HepG2 (cell line): ENCODE results near the gene PIM3. TPM values are rescaled to one million over a fixed set of nuclear protein-coding genes. Genes with fewer than 3 reads are reported as not detected.
A peak's percentile ranks its signal among the peaks of the same experiment; 100 is the strongest.

Experiments
- FOXA1 ChIP-seq, 2 experiments: fragments of 450-650 bp in 1 of 2; sonication (generic) in 1 of 2; formaldehyde crosslinking in 1 of 2; IDR thresholded peaks; 2 replicates each; pipeline versions ENCODE4 v1.4.0 to v1.6.1; 2016 to 2020; ENCODE audit warnings: missing genetic modification reagents in 1 of 2
- KAT8 ChIP-seq: IDR thresholded peaks from 2 replicates; pipeline ENCODE4 v1.6.1; 2016; ENCODE audit warnings: missing genetic modification reagents, missing compliant biosample characterization
- NFE2L1 ChIP-seq: sonication (generic); formaldehyde crosslinking; IDR thresholded peaks from 2 replicates; pipeline ENCODE4 v1.4.0; 2020; ENCODE audit warnings: missing genetic modification reagents, mild to moderate bottlenecking, borderline replicate concordance
- PRPF4 ChIP-seq: fragments of 200-400 bp; formaldehyde crosslinking; IDR thresholded peaks from 2 replicates; pipeline ENCODE4 v1.6.1; 2016; ENCODE audit warnings: low read length, low read depth; ENCODE audit not compliant: poor library complexity, severe bottlenecking
- RORA ChIP-seq: sonication (generic); formaldehyde crosslinking; IDR thresholded peaks from 2 replicates; pipeline ENCODE4 v1.5.0; 2020; ENCODE audit warnings: mild to moderate bottlenecking, missing genetic modification reagents, moderate library complexity
- ZNF792 ChIP-seq: IDR thresholded peaks from 2 replicates; pipeline ENCODE4 v1.6.1; 2016
- ZNF850 ChIP-seq: sonication (generic); formaldehyde crosslinking; conservative IDR thresholded peaks from 2 replicates; pipeline ENCODE4 v1.9.0; 2021; ENCODE audit warnings: mild to moderate bottlenecking, missing genetic modification reagents
- ZNF878 ChIP-seq: sonication (generic); formaldehyde crosslinking; IDR thresholded peaks from 2 replicates; pipeline ENCODE4 v1.8.1; 2023; ENCODE audit warnings: mild to moderate bottlenecking, missing genetic modification reagents, moderate library complexity
- polyA plus RNA-seq, 8 experiments: library from polyadenylated mRNA; depleted of rRNA in 3 of 8; stranded (reverse) in 7 of 8; unstranded in 1 of 8; fragments of >200 nt; fragmentation: Illumina TruSeq in 4 of 8; extraction: Trizol in 4 of 8; gene quantifications; 2 replicates each; pipeline versions ENCODE4 v1.2.1 to v1.2.3, GENCODE V29; 2011 to 2016; ENCODE audit warnings: low read depth in 4 of 8, missing spikeins in 1 of 8, mixed read lengths in 1 of 8; ENCODE audit not compliant: insufficient read depth in 1 of 8
- total RNA-seq, 5 experiments: library from RNA; depleted of rRNA; stranded (reverse); fragments of >200 nt; fragmentation: Illumina TruSeq; extraction: Trizol; gene quantifications; 2 replicates each; pipeline ENCODE4 v1.2.3, GENCODE V29; 2016; ENCODE audit warnings: low read depth in 1 of 5
- TF ChIP-seq, protein P1 (sequence below): IDR thresholded peaks from 2 replicates; pipeline ENCODE4 v1.6.1; 2018; ENCODE audit warnings: missing genetic modification reagents, mild to moderate bottlenecking, missing compliant biosample characterization
- TF ChIP-seq, protein P2 (sequence below): sonication (generic); formaldehyde crosslinking; IDR thresholded peaks from 2 replicates; pipeline ENCODE4 v1.5.1; 2020; ENCODE audit warnings: missing genetic modification reagents, mild to moderate bottlenecking, borderline replicate concordance
- TF ChIP-seq, protein P3 (sequence below): sonication (generic); formaldehyde crosslinking; IDR thresholded peaks from 2 replicates; pipeline ENCODE4 v1.5.0; 2020; ENCODE audit warnings: missing genetic modification reagents
- TF ChIP-seq, protein P4 (sequence below): IDR thresholded peaks from 2 replicates; pipeline ENCODE4 v1.6.1; 2016; ENCODE audit warnings: missing genetic modification reagents, missing compliant biosample characterization
- TF ChIP-seq, protein P5 (sequence below): IDR thresholded peaks from 2 replicates; pipeline ENCODE4 v1.6.1; 2012; ENCODE audit warnings: inconsistent platforms
- TF ChIP-seq, protein P6 (sequence below): sonication (generic); formaldehyde crosslinking; IDR thresholded peaks from 2 replicates; pipeline ENCODE4 v1.5.1; 2020; ENCODE audit warnings: missing genetic modification reagents, mild to moderate bottlenecking, borderline replicate concordance
- TF ChIP-seq, protein P7 (sequence below): sonication (generic); formaldehyde crosslinking; IDR thresholded peaks from 2 replicates; pipeline ENCODE4 v1.4.0; 2020; ENCODE audit warnings: mild to moderate bottlenecking, missing genetic modification reagents, borderline replicate concordance

The PIM3 gene
- total and polyA plus RNA-seq, 2 of the 13 experiments (the other 11 are each of a cell fraction or from before 2014, with no cell fraction given): 21.6 to 31.2 TPM

DNA sequence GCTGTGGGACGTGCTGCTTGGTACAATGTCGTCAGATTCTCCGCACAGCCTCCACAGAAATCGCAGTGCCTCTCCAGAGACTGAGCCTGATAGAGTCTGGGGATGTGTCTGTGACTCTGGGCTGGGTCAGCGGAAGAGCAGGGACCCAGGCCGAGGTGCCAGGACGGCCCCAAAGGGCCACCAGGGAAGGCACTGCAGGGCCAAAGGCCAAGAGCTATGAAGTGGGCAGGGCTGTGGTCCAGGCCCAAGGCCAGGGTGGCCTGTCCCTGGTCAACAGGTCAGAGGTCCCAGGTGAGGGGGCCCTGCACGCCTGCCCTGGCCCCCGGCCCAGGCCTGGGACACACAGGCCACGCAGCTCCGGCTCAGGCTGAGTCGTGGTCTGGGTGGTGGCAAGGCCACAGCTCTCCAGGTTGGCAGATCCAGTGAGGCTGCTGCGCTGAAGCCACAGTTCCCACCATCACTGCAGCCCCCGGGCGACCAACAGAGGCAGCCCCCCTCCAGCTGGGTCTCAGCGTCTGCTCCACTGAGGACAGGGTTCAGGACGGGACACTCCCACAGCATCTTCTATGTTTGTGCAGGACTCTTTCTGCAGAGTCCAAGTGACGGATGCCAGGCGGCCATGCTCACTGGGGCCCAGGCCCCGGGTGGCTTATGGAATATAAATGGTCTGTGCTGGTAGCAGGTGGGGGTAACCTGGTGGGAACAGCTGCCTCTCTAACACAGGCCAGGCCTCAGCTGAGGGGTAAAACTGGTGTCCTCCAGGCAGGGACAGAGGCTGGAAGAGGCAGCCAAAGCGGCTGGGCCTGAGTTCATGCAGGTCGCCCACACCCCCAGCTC, 4.8 kb upstream of the PIM3 start (continued):
- TF ChIP-seq ZNF878 (CRISPR knock-in tag) (no peak), NFE2L1 (CRISPR knock-in tag) (no peak), RORA (CRISPR knock-in tag) (no peak), KAT8 (CRISPR knock-in tag) (no peak), FOXA1 (IDR thresholded peaks at IDR 0.05) (no peak), FOXA1 (CRISPR knock-in tag; IDR thresholded peaks at IDR 0.05) (0 out of 2 replicates have a peak, but pooled peaks have one; percentile 13), ZNF850 (CRISPR knock-in tag) (no peak), ZNF792 (CRISPR knock-in tag) (no peak), PRPF4 (no peak)
- TF ChIP-seq, protein P1, sequence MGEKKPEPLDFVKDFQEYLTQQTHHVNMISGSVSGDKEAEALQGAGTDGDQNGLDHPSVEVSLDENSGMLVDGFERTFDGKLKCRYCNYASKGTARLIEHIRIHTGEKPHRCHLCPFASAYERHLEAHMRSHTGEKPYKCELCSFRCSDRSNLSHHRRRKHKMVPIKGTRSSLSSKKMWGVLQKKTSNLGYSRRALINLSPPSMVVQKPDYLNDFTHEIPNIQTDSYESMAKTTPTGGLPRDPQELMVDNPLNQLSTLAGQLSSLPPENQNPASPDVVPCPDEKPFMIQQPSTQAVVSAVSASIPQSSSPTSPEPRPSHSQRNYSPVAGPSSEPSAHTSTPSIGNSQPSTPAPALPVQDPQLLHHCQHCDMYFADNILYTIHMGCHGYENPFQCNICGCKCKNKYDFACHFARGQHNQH (CRISPR knock-in tag): no peak; the same call in 1 of the 2 replicates
- TF ChIP-seq, protein P2, sequence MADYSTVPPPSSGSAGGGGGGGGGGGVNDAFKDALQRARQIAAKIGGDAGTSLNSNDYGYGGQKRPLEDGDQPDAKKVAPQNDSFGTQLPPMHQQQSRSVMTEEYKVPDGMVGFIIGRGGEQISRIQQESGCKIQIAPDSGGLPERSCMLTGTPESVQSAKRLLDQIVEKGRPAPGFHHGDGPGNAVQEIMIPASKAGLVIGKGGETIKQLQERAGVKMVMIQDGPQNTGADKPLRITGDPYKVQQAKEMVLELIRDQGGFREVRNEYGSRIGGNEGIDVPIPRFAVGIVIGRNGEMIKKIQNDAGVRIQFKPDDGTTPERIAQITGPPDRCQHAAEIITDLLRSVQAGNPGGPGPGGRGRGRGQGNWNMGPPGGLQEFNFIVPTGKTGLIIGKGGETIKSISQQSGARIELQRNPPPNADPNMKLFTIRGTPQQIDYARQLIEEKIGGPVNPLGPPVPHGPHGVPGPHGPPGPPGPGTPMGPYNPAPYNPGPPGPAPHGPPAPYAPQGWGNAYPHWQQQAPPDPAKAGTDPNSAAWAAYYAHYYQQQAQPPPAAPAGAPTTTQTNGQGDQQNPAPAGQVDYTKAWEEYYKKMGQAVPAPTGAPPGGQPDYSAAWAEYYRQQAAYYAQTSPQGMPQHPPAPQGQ (CRISPR knock-in tag): no peak
- TF ChIP-seq, protein P3, sequence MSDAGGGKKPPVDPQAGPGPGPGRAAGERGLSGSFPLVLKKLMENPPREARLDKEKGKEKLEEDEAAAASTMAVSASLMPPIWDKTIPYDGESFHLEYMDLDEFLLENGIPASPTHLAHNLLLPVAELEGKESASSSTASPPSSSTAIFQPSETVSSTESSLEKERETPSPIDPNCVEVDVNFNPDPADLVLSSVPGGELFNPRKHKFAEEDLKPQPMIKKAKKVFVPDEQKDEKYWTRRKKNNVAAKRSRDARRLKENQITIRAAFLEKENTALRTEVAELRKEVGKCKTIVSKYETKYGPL: no peak
- TF ChIP-seq, protein P4, sequence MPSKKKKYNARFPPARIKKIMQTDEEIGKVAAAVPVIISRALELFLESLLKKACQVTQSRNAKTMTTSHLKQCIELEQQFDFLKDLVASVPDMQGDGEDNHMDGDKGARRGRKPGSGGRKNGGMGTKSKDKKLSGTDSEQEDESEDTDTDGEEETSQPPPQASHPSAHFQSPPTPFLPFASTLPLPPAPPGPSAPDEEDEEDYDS (CRISPR knock-in tag): no peak
- TF ChIP-seq, protein P5, sequence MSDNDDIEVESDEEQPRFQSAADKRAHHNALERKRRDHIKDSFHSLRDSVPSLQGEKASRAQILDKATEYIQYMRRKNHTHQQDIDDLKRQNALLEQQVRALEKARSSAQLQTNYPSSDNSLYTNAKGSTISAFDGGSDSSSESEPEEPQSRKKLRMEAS: no peak
- TF ChIP-seq, protein P6, sequence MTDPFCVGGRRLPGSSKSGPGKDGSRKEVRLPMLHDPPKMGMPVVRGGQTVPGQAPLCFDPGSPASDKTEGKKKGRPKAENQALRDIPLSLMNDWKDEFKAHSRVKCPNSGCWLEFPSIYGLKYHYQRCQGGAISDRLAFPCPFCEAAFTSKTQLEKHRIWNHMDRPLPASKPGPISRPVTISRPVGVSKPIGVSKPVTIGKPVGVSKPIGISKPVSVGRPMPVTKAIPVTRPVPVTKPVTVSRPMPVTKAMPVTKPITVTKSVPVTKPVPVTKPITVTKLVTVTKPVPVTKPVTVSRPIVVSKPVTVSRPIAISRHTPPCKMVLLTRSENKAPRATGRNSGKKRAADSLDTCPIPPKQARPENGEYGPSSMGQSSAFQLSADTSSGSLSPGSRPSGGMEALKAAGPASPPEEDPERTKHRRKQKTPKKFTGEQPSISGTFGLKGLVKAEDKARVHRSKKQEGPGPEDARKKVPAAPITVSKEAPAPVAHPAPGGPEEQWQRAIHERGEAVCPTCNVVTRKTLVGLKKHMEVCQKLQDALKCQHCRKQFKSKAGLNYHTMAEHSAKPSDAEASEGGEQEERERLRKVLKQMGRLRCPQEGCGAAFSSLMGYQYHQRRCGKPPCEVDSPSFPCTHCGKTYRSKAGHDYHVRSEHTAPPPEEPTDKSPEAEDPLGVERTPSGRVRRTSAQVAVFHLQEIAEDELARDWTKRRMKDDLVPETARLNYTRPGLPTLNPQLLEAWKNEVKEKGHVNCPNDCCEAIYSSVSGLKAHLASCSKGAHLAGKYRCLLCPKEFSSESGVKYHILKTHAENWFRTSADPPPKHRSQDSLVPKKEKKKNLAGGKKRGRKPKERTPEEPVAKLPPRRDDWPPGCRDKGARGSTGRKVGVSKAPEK (CRISPR knock-in tag): no peak
- TF ChIP-seq, protein P7, sequence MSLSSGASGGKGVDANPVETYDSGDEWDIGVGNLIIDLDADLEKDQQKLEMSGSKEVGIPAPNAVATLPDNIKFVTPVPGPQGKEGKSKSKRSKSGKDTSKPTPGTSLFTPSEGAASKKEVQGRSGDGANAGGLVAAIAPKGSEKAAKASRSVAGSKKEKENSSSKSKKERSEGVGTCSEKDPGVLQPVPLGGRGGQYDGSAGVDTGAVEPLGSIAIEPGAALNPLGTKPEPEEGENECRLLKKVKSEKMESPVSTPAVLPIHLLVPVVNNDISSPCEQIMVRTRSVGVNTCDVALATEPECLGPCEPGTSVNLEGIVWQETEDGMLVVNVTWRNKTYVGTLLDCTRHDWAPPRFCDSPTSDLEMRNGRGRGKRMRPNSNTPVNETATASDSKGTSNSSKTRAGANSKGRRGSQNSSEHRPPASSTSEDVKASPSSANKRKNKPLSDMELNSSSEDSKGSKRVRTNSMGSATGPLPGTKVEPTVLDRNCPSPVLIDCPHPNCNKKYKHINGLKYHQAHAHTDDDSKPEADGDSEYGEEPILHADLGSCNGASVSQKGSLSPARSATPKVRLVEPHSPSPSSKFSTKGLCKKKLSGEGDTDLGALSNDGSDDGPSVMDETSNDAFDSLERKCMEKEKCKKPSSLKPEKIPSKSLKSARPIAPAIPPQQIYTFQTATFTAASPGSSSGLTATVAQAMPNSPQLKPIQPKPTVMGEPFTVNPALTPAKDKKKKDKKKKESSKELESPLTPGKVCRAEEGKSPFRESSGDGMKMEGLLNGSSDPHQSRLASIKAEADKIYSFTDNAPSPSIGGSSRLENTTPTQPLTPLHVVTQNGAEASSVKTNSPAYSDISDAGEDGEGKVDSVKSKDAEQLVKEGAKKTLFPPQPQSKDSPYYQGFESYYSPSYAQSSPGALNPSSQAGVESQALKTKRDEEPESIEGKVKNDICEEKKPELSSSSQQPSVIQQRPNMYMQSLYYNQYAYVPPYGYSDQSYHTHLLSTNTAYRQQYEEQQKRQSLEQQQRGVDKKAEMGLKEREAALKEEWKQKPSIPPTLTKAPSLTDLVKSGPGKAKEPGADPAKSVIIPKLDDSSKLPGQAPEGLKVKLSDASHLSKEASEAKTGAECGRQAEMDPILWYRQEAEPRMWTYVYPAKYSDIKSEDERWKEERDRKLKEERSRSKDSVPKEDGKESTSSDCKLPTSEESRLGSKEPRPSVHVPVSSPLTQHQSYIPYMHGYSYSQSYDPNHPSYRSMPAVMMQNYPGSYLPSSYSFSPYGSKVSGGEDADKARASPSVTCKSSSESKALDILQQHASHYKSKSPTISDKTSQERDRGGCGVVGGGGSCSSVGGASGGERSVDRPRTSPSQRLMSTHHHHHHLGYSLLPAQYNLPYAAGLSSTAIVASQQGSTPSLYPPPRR (CRISPR knock-in tag): no peak
